Tibial nerve (tissue), 4 donors: ENCODE measurements around the gene ZNF385B. TPM values are rescaled to one million over a fixed set of nuclear protein-coding genes. Genes with fewer than 3 reads are reported as not detected.

Experiments used
- DNase-seq, 2 donors: peaks; one replicate each; pipeline ENCODE4 v3.0.0-alpha.2; 2019; ENCODE audit warnings: low spot score in 2 of 2
- H3K27ac ChIP-seq, 4 donors: fragments of 200-600 bp; sonication (generic) in 3 of 4; one replicate each; pipeline ENCODE4 v1.5.1; 2017 to 2019; ENCODE audit warnings: mild to moderate bottlenecking in 1 of 4
- H3K27me3 ChIP-seq, 2 donors: fragments of 200-600 bp; sonication (generic) in 1 of 2; one replicate each; pipeline versions ENCODE4 v1.5.1 to v1.6.0; 2017 to 2019
- H3K36me3 ChIP-seq, 3 donors: fragments of 200-600 bp; sonication (generic); one replicate each; pipeline ENCODE4 v1.5.1; 2018 to 2019
- H3K4me1 ChIP-seq, 4 donors: fragments of 200-600 bp; sonication (generic) in 3 of 4; one replicate each; pipeline ENCODE4 v1.5.1; 2017 to 2019
- H3K4me3 ChIP-seq, 4 donors: fragments of 200-600 bp; sonication (generic) in 3 of 4; one replicate each; pipeline ENCODE4 v1.5.1; 2017 to 2019; ENCODE audit warnings: mild to moderate bottlenecking in 1 of 4, moderate library complexity in 1 of 4
- H3K9me3 ChIP-seq, 4 donors: fragments of 200-600 bp; sonication (generic) in 3 of 4; one replicate each; pipeline ENCODE4 v1.5.1; 2017 to 2019
- CTCF ChIP-seq, 5 experiments: fragments of 200-600 bp in 3 of 5; fragments of 450-650 bp in 2 of 5; sonication (generic) in 3 of 5; IDR thresholded peaks; one replicate each; pipeline ENCODE4 v1.5.1; 2016 to 2019; ENCODE audit warnings: antibody characterized with exemption in 5 of 5, mild to moderate bottlenecking in 3 of 5, moderate library complexity in 2 of 5
- EP300 ChIP-seq, 2 donors: sonication (generic); formaldehyde crosslinking; IDR thresholded peaks; one replicate each; pipeline ENCODE4 v1.6.1; 2017; ENCODE audit warnings: antibody characterized with exemption in 2 of 2, mild to moderate bottlenecking in 1 of 2
- POLR2A ChIP-seq, 2 donors: fragments of 450-650 bp; IDR thresholded peaks; one replicate each; pipeline ENCODE4 v1.6.1; 2017; ENCODE audit warnings: antibody characterized with exemption in 2 of 2, mild to moderate bottlenecking in 2 of 2, moderate library complexity in 2 of 2
- WGBS, 2 donors: methylation state at CpG; one replicate each; pipeline ENCODE4 v1.1.5; 2018; 5-methylcytosine and 5-hydroxymethylcytosine counted together
- total RNA-seq, 4 donors: library from RNA; depleted of rRNA; stranded (reverse); fragments of >200 nt; gene quantifications; one replicate each; pipeline ENCODE4 v1.1.0, GENCODE V29; 2016

The ZNF385B gene
- total RNA-seq, 4 donors from 2014 or later = 1.2 to 3.9 (median 2.6) TPM

- Histone ChIP-seq H3K9me3 (no peaks in the 10 kb centered on the region), H3K27ac (no peak overlapping the region), H3K36me3 (no peaks in the 10 kb centered on the region), H3K4me1 (no peaks in the 10 kb centered on the region), H3K27me3 (no peaks in the 10 kb centered on the region), H3K4me3 (no peak overlapping the region)
- no peak for TF ChIP-seq CTCF (IDR thresholded peaks at IDR 0.05)
- TF ChIP-seq EP300 (IDR thresholded peaks at IDR 0.05) = no peak
- no peak for TF ChIP-seq POLR2A (IDR thresholded peaks at IDR 0.05)
- DNase-seq = no peak
- 94 to 95% methylated on average over 2 of the region's 2 CpGs for WGBS, 2 donors
These were observed 248.1 kb downstream of the ZNF385B start for GRCh38 chr2:179613299-179613651.

- DNase-seq = no peak
- no peak overlapping the region for H3K4me3 ChIP-seq
- H3K27me3 ChIP-seq = no peaks in the 10 kb centered on the region
- H3K4me1 ChIP-seq = no peaks in the 10 kb centered on the region
- WGBS, 2 donors = 79 to 84% methylated on average over 7 of the region's 7 CpGs
- no peak overlapping the region for H3K27ac ChIP-seq
- TF ChIP-seq POLR2A (IDR thresholded peaks at IDR 0.05) (no peak), CTCF (IDR thresholded peaks at IDR 0.05) (no peak), EP300 (IDR thresholded peaks at IDR 0.05) (no peak)
- H3K9me3 ChIP-seq = no peaks in the 10 kb centered on the region
- H3K36me3 ChIP-seq = no peaks in the 10 kb centered on the region
These were observed 248.7 kb downstream of the ZNF385B start for GRCh38 chr2:179612591-179613298.

GRCh38 chr2:179612108-179612507 is 249.3 kb downstream of the ZNF385B start:
- no peaks in the 10 kb centered on the region for H3K27me3 ChIP-seq
- 24 to 27% methylated on average over 1 of the region's 1 CpG for WGBS, 2 donors
- DNase-seq = no peak
- no peak overlapping the region for H3K27ac ChIP-seq
- H3K4me3 ChIP-seq = no peak overlapping the region
- H3K4me1 ChIP-seq = no peaks in the 10 kb centered on the region
- H3K36me3 ChIP-seq = no peaks in the 10 kb centered on the region
- TF ChIP-seq EP300 (IDR thresholded peaks at IDR 0.05) = no peak
- TF ChIP-seq CTCF (IDR thresholded peaks at IDR 0.05) = no peak
- no peak for TF ChIP-seq POLR2A (IDR thresholded peaks at IDR 0.05)
- H3K9me3 ChIP-seq = no peaks in the 10 kb centered on the region

- H3K4me1 ChIP-seq = no peaks in the 10 kb centered on the region
- no peak overlapping the region for H3K27ac ChIP-seq
- H3K9me3 ChIP-seq = no peaks in the 10 kb centered on the region
- 49 to 65% methylated on average over 2 of the region's 2 CpGs for WGBS, 2 donors
- H3K36me3 ChIP-seq = no peaks in the 10 kb centered on the region
- DNase-seq = no peak
- TF ChIP-seq POLR2A (IDR thresholded peaks at IDR 0.05) (no peak), EP300 (IDR thresholded peaks at IDR 0.05) (no peak), CTCF (IDR thresholded peaks at IDR 0.05) (no peak)
- H3K4me3 ChIP-seq = no peak overlapping the region
- H3K27me3 ChIP-seq = no peaks in the 10 kb centered on the region
These were observed 255.3 kb downstream of the ZNF385B start for GRCh38 chr2:179606141-179606540.

- TF ChIP-seq EP300 (IDR thresholded peaks at IDR 0.05) (no peak), CTCF (IDR thresholded peaks at IDR 0.05) (no peak), POLR2A (IDR thresholded peaks at IDR 0.05) (no peak)
- Histone ChIP-seq H3K4me1 (no peaks in the 10 kb centered on the region), H3K4me3 (no peak overlapping the region), H3K9me3 (no peaks in the 10 kb centered on the region), H3K27me3 (no peaks in the 10 kb centered on the region), H3K27ac (no peak overlapping the region), H3K36me3 (no peaks in the 10 kb centered on the region)
- 76 to 79% methylated on average over 2 of the region's 2 CpGs for WGBS, 2 donors
- DNase-seq = no peak
These were observed 256.1 kb downstream of the ZNF385B start for GRCh38 chr2:179605341-179605740.
